GM12878 (cell line): ENCODE measurements around the gene EFCAB11. TPM values are rescaled to one million over a fixed set of nuclear protein-coding genes. Genes with fewer than 3 reads are reported as not detected.

ENCODE experiments used
- BMI1 ChIP-seq: fragments of 450-650 bp; IDR thresholded peaks from 2 replicates; pipeline ENCODE4 v1.6.1; 2016; ENCODE audit warnings: mild to moderate bottlenecking, moderate library complexity, borderline replicate concordance
- CHD1 ChIP-seq: IDR thresholded peaks from 2 replicates; pipeline ENCODE4 v1.6.1; 2012; ENCODE audit warnings: low read depth, low read length, improper control_type of control experiment
- CREM ChIP-seq: IDR thresholded peaks from 2 replicates; pipeline ENCODE4 v1.6.1; 2014; ENCODE audit warnings: antibody characterized with exemption, low read depth
- IKZF1 ChIP-seq: fragments of 450-650 bp; conservative IDR thresholded peaks from 2 replicates; pipeline ENCODE4 v1.6.1; 2017; ENCODE audit warnings: antibody characterized with exemption, mild to moderate bottlenecking
- JUND ChIP-seq: IDR thresholded peaks from 2 replicates; pipeline ENCODE4 v1.6.1; 2012; ENCODE audit warnings: low read depth, mild to moderate bottlenecking, low read length, improper control_type of control experiment, moderate library complexity
- LARP7 ChIP-seq: fragments of 450-650 bp; IDR thresholded peaks from 2 replicates; pipeline ENCODE4 v1.6.1; 2017; ENCODE audit warnings: mild to moderate bottlenecking
- MTA2 ChIP-seq: fragments of 450-650 bp; IDR thresholded peaks from 2 replicates; pipeline ENCODE4 v1.6.1; 2016; ENCODE audit warnings: low read depth, mild to moderate bottlenecking, moderate library complexity
- MYB ChIP-seq: fragments of 150-350 bp; IDR thresholded peaks from 2 replicates; pipeline ENCODE4 v1.6.1; 2014; ENCODE audit warnings: mild to moderate bottlenecking, low read depth, low read length, borderline replicate concordance
- NFYA ChIP-seq: IDR thresholded peaks from 2 replicates; pipeline ENCODE4 v1.6.1; 2011; ENCODE audit warnings: low read depth, mild to moderate bottlenecking, low read length, improper control_type of control experiment, borderline replicate concordance
- PAX8 ChIP-seq: fragments of 450-650 bp; IDR thresholded peaks from 2 replicates; pipeline ENCODE4 v1.6.1; 2017; ENCODE audit warnings: mild to moderate bottlenecking, moderate library complexity
- POLR2A ChIP-seq: IDR thresholded peaks from 2 replicates; pipeline ENCODE4 v1.6.1; 2011; ENCODE audit warnings: low read depth, mild to moderate bottlenecking, low read length
- POLR2AphosphoS5 ChIP-seq: IDR thresholded peaks from 2 replicates; pipeline ENCODE4 v1.6.1; 2011; ENCODE audit warnings: mild to moderate bottlenecking, low read length, inconsistent platforms
- POU2F2 ChIP-seq: IDR thresholded peaks from 3 replicates; pipeline ENCODE4 v1.6.1; 2011; ENCODE audit warnings: low read depth, mild to moderate bottlenecking, low read length, borderline replicate concordance
- RAD51 ChIP-seq: fragments of 450-650 bp; IDR thresholded peaks from 2 replicates; pipeline ENCODE4 v1.6.1; 2016; ENCODE audit warnings: moderate library complexity, mild to moderate bottlenecking, inconsistent platforms
- SMAD5 ChIP-seq: IDR thresholded peaks from 2 replicates; pipeline ENCODE4 v1.6.1; 2016; ENCODE audit warnings: antibody characterized with exemption, low read depth
- STAT1 ChIP-seq: fragments of 450-650 bp; conservative IDR thresholded peaks from 2 replicates; pipeline ENCODE4 v1.6.1; 2014; ENCODE audit warnings: antibody characterized with exemption, mild to moderate bottlenecking
- TAF1 ChIP-seq: IDR thresholded peaks from 2 replicates; pipeline ENCODE4 v1.6.1; 2011; ENCODE audit warnings: mild to moderate bottlenecking, low read depth, low read length, borderline replicate concordance
- TARDBP ChIP-seq: IDR thresholded peaks from 2 replicates; pipeline ENCODE4 v1.6.1; 2016; ENCODE audit warnings: borderline replicate concordance
- TCF7 ChIP-seq: IDR thresholded peaks from 2 replicates; pipeline ENCODE4 v1.6.1; 2014; ENCODE audit warnings: antibody characterized with exemption, borderline replicate concordance
- WRNIP1 ChIP-seq: IDR thresholded peaks from 2 replicates; pipeline ENCODE4 v1.6.1; 2011; ENCODE audit warnings: low read depth, low read length, improper control_type of control experiment, borderline replicate concordance
- YBX1 ChIP-seq: fragments of 450-650 bp; IDR thresholded peaks from 2 replicates; pipeline ENCODE4 v1.6.1; 2016; ENCODE audit warnings: antibody characterized with exemption
- ZNF217 ChIP-seq: fragments of 450-650 bp; IDR thresholded peaks from 2 replicates; pipeline ENCODE4 v1.6.1; 2017; ENCODE audit warnings: antibody characterized with exemption, mild to moderate bottlenecking
- polyA plus RNA-seq, 11 experiments: library from polyadenylated mRNA; depleted of rRNA in 4 of 11; unstranded in 6 of 11; stranded (reverse) in 5 of 11; fragments of >200 nt; fragmentation: Nextera tagmentation in 4 of 11; fragmentation: Illumina TruSeq in 1 of 11; extraction: Ambion mirVana in 4 of 11; extraction: Trizol in 1 of 11; gene quantifications; 1 replicate in 1 of 11; 2 replicates in 10 of 11; pipeline versions ENCODE4 v1.2.1 to v1.2.3, GENCODE V29; 2011 to 2016; ENCODE audit warnings: inconsistent platforms in 2 of 11, missing spikeins in 2 of 11, low read depth in 1 of 11
- total RNA-seq, 4 experiments: library from RNA; depleted of rRNA in 3 of 4; stranded (reverse); fragments of >200 nt in 3 of 4; fragmentation: Illumina TruSeq in 1 of 4; extraction: Trizol in 1 of 4; gene quantifications; 2 replicates each; pipeline versions ENCODE4 v1.2.1 to v1.2.3, GENCODE V29; 2013 to 2021
- TF ChIP-seq, protein P1 (sequence below): IDR thresholded peaks from 2 replicates; pipeline ENCODE4 v1.6.1; 2012; ENCODE audit warnings: low read depth, low read length, improper control_type of control experiment
- TF ChIP-seq, protein P2 (sequence below): fragments of 450-650 bp; conservative IDR thresholded peaks from 2 replicates; pipeline ENCODE4 v1.6.1; 2017; ENCODE audit warnings: mild to moderate bottlenecking, moderate library complexity
- TF ChIP-seq, protein P3 (sequence below): IDR thresholded peaks from 2 replicates; pipeline ENCODE4 v1.6.1; 2011; ENCODE audit warnings: borderline replicate concordance, low read depth, mild to moderate bottlenecking, moderate library complexity, low read length; ENCODE audit not compliant: insufficient read depth, poor library complexity, severe bottlenecking
- TF ChIP-seq, protein P4 (sequence below): fragments of 450-650 bp; IDR thresholded peaks from 2 replicates; pipeline ENCODE4 v1.6.1; 2017; ENCODE audit warnings: borderline replicate concordance
- TF ChIP-seq, protein P5 (sequence below): fragments of 450-650 bp; IDR thresholded peaks from 2 replicates; pipeline ENCODE4 v1.6.1; 2017; ENCODE audit warnings: mild to moderate bottlenecking

EFCAB11 gene
- total and polyA plus RNA-seq, 10 of the 15 experiments (the other 5 are each of a cell fraction or from before 2014, with no cell fraction given) = 8.6 to 37.4 (median 18.0) TPM

DNA sequence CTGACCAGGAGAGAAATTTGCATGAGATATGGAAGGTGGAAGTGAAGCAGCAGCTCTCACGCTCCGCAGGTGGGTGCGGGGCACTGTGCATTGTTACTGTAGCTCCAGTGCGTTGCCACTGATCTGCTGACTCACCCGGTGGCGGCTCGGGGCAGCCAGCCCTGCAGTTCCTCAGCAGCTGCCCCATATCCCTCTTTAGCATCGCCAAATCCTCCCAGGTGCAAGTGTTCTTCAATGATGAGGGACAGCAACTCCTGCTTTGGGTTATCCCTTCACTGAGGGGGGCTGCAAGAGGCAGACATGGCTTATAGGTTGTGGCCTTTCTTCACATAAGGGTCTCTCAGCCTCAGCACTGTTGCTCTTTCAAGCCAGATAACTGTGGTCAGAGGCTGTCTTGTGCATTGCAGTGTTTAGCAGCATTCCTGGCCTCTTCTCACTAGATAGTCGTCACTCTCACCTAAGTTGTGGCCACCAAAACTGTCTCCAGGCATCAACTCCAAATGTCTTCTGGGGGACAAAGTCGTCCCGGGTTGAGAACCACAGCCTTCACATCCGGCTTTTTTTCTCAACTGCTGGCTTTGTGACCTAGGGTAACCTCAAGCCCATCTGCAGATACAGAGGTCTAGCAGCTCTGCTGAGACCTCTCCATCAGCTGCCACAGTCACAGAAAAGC is 180.8 kb downstream of the EFCAB11 start (continued):
- TF ChIP-seq, protein P1, sequence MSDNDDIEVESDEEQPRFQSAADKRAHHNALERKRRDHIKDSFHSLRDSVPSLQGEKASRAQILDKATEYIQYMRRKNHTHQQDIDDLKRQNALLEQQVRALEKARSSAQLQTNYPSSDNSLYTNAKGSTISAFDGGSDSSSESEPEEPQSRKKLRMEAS = no peak
- TF ChIP-seq RAD51 (no peak), POU2F2 (peak; percentile 73; the same call in 2 of the 3 replicates), POLR2AphosphoS5 (no peak), SMAD5 (no peak), WRNIP1 (no peak), PAX8 (no peak), ZNF217 (no peak), CHD1 (no peak), STAT1 (no peak), BMI1 (no peak), MYB (no peak), MTA2 (no peak), LARP7 (0 out of 2 replicates have a peak, but pooled peaks have one; percentile 20), CREM (peak; percentile 29; the same call in 1 of the 2 replicates), JUND (no peak), YBX1 (no peak), IKZF1 (peak; percentile 55; the same call in 1 of the 2 replicates), TCF7 (no peak), NFYA (no peak), POLR2A (no peak), TARDBP (no peak), TAF1 (no peak)
- TF ChIP-seq, protein P2, sequence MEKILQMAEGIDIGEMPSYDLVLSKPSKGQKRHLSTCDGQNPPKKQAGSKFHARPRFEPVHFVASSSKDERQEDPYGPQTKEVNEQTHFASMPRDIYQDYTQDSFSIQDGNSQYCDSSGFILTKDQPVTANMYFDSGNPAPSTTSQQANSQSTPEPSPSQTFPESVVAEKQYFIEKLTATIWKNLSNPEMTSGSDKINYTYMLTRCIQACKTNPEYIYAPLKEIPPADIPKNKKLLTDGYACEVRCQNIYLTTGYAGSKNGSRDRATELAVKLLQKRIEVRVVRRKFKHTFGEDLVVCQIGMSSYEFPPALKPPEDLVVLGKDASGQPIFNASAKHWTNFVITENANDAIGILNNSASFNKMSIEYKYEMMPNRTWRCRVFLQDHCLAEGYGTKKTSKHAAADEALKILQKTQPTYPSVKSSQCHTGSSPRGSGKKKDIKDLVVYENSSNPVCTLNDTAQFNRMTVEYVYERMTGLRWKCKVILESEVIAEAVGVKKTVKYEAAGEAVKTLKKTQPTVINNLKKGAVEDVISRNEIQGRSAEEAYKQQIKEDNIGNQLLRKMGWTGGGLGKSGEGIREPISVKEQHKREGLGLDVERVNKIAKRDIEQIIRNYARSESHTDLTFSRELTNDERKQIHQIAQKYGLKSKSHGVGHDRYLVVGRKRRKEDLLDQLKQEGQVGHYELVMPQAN = no peak
- TF ChIP-seq, protein P3, sequence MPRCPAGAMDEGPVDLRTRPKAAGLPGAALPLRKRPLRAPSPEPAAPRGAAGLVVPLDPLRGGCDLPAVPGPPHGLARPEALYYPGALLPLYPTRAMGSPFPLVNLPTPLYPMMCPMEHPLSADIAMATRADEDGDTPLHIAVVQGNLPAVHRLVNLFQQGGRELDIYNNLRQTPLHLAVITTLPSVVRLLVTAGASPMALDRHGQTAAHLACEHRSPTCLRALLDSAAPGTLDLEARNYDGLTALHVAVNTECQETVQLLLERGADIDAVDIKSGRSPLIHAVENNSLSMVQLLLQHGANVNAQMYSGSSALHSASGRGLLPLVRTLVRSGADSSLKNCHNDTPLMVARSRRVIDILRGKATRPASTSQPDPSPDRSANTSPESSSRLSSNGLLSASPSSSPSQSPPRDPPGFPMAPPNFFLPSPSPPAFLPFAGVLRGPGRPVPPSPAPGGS = no peak
- TF ChIP-seq, protein P4, sequence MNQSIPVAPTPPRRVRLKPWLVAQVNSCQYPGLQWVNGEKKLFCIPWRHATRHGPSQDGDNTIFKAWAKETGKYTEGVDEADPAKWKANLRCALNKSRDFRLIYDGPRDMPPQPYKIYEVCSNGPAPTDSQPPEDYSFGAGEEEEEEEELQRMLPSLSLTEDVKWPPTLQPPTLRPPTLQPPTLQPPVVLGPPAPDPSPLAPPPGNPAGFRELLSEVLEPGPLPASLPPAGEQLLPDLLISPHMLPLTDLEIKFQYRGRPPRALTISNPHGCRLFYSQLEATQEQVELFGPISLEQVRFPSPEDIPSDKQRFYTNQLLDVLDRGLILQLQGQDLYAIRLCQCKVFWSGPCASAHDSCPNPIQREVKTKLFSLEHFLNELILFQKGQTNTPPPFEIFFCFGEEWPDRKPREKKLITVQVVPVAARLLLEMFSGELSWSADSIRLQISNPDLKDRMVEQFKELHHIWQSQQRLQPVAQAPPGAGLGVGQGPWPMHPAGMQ = no peak
- TF ChIP-seq, protein P5, sequence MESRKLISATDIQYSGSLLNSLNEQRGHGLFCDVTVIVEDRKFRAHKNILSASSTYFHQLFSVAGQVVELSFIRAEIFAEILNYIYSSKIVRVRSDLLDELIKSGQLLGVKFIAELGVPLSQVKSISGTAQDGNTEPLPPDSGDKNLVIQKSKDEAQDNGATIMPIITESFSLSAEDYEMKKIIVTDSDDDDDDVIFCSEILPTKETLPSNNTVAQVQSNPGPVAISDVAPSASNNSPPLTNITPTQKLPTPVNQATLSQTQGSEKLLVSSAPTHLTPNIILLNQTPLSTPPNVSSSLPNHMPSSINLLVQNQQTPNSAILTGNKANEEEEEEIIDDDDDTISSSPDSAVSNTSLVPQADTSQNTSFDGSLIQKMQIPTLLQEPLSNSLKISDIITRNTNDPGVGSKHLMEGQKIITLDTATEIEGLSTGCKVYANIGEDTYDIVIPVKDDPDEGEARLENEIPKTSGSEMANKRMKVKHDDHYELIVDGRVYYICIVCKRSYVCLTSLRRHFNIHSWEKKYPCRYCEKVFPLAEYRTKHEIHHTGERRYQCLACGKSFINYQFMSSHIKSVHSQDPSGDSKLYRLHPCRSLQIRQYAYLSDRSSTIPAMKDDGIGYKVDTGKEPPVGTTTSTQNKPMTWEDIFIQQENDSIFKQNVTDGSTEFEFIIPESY = no peak
